GM12874 (cell line): Measurements from ENCODE around the gene SGMS1.

ENCODE experiments used
- CTCF ChIP-seq: IDR thresholded peaks from 2 replicates; pipeline ENCODE4 v1.5.1; 2011; ENCODE audit warnings: low read depth, mild to moderate bottlenecking, control low read depth, low read length, moderate library complexity; ENCODE audit not compliant: insufficient read depth

The SGMS1 gene

GRCh38 chr10:50382576-50383023 lies 241.2 kb downstream of the SGMS1 start:
- no peak for TF ChIP-seq CTCF

GRCh38 chr10:50381642-50382041 lies 242.1 kb downstream of the SGMS1 start:
- TF ChIP-seq CTCF = no peak

- TF ChIP-seq CTCF = no peak
Measured at GRCh38 chr10:50379616-50380015, 244.1 kb downstream of the SGMS1 start.

GRCh38 chr10:50375745-50376144 lies 248.0 kb downstream of the SGMS1 start:
- no peak for TF ChIP-seq CTCF

GRCh38 chr10:50375051-50375452 lies 248.7 kb downstream of the SGMS1 start:
- TF ChIP-seq CTCF = no peak

GRCh38 chr10:50373821-50374501 lies 249.8 kb downstream of the SGMS1 start:
- no peak for TF ChIP-seq CTCF

GRCh38 chr10:50369931-50370330 lies 253.8 kb downstream of the SGMS1 start:
- TF ChIP-seq CTCF = no peak
